ENCODE results near the gene ADAMTS9. TPM values are rescaled to one million over a fixed set of nuclear protein-coding genes. Genes with fewer than 3 reads are reported as not detected.
A peak's percentile ranks its signal among the peaks of the same experiment; 100 is the strongest.

The ADAMTS9 gene
- total and polyA plus RNA-seq, 9 of the 15 experiments (the other 6 are each of a cell fraction or from before 2014, with no cell fraction given), result 0.05 to 0.32 (median 0.13) TPM; not detected in 2

DNA sequence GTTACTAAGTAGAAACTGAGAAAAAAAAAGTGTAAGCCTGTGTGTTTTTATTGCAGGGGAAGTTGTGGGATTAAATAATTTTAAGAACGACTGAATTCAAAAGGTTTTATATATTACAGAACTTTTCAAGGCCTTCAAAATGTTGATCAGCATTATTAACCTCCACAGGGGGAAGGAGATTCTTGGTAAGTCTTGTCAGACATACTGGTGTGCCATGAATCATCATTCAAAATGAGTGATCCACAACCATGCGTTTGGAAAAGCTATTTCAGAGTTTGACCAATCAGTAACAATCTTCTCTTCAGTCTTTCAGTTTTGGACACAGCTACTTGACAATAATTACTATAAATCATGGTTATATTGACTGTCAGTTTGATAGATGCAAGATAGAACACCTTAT, 70.2 kb downstream of the ADAMTS9 start:
- Histone ChIP-seq H3K79me2 (ENCODE audit: control insufficient read depth, insufficient read depth, low read length) (no peaks in the 10 kb centered on the region; the same call in 2 of the 3 replicates), H3K4me1 (replicated peaks in 1 of 2; ENCODE audit: control insufficient read depth in 2 of 2, insufficient read depth in 2 of 2, low read length in 2 of 2) (no peaks in the 10 kb centered on the region), H3K4me3 (no peak overlapping the region), H3K9ac (ENCODE audit: insufficient read depth in 1 of 2, low read depth in 2 of 2, low read length in 2 of 2) (no peak overlapping the region), H4K20me1 (replicated peaks; ENCODE audit: control insufficient read depth, insufficient read depth, low read length) (no peaks in the 10 kb centered on the region), H3K27ac (ENCODE audit: extremely low read depth, low read depth, low read length) (no peak overlapping the region), H3K36me3 (ENCODE audit: control insufficient read depth, insufficient read depth, low read length) (no peaks in the 10 kb centered on the region), H3K9me1 (ENCODE audit: control insufficient read depth, insufficient read depth, low read length) (no peaks in the 10 kb centered on the region), H2AFZ (ENCODE audit: low read depth, low read length) (no peak overlapping the region), H3K27me3 (ENCODE audit: control insufficient read depth in 2 of 2, insufficient read depth in 2 of 2, low read length in 2 of 2) (no peaks in the 10 kb centered on the region; a peak in 1 of 5 replicates), H3K9me3 (replicated peaks; ENCODE audit: control insufficient read depth, insufficient read depth, low read depth, low read length) (no peaks in the 10 kb centered on the region), H3K4me2 (ENCODE audit: insufficient read depth, low read length) (no peak overlapping the region)
- no peak for DNase-seq (ENCODE audit: extremely low read depth in 1 of 4, low spot score in 3 of 4)
- no peak for FAIRE-seq
- in situ Hi-C loops (cut with MboI), result no loop called here
- no TSS peak for BruUV-seq (replicated peaks)
- no peak for ATAC-seq
- POLR2A ChIA-PET, result no interaction called here
- intact Hi-C loops (cut with micrococcal nuclease), result no loop called here
- CTCF ChIA-PET (ENCODE audit: low intra/inter-chr PET ratio), result no interaction called here
- 0% methylated on average over 2 of the region's 2 CpGs for WGBS (ENCODE audit: insufficient coverage, low coverage, missing lambda C conversion rate)
- no peak for TF ChIP-seq SRSF7 (optimal IDR thresholded peaks at IDR 0.05; ENCODE audit: low read depth, low read length)
- TF ChIP-seq, protein P1, sequence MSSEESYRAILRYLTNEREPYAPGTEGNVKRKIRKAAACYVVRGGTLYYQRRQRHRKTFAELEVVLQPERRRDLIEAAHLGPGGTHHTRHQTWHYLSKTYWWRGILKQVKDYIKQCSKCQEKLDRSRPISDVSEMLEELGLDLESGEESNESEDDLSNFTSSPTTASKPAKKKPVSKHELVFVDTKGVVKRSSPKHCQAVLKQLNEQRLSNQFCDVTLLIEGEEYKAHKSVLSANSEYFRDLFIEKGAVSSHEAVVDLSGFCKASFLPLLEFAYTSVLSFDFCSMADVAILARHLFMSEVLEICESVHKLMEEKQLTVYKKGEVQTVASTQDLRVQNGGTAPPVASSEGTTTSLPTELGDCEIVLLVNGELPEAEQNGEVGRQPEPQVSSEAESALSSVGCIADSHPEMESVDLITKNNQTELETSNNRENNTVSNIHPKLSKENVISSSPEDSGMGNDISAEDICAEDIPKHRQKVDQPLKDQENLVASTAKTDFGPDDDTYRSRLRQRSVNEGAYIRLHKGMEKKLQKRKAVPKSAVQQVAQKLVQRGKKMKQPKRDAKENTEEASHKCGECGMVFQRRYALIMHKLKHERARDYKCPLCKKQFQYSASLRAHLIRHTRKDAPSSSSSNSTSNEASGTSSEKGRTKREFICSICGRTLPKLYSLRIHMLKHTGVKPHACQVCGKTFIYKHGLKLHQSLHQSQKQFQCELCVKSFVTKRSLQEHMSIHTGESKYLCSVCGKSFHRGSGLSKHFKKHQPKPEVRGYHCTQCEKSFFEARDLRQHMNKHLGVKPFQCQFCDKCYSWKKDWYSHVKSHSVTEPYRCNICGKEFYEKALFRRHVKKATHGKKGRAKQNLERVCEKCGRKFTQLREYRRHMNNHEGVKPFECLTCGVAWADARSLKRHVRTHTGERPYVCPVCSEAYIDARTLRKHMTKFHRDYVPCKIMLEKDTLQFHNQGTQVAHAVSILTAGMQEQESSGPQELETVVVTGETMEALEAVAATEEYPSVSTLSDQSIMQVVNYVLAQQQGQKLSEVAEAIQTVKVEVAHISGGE (CRISPR knock-in tag; IDR thresholded peaks at IDR 0.05), result peak in 1 of 3 experiments; percentile 50; a peak in 1 of 6 replicates

All from K562 (cell line).